ENCODE data around the gene AQP12B.

GRCh38 chr2:240635121-240635997 lies 47.3 kb downstream of the AQP12B start:
- TF ChIP-seq CTCF (IDR thresholded peaks at IDR 0.05; ENCODE audit: poor library complexity, severe bottlenecking) (no peak), POLR2AphosphoS5 (IDR thresholded peaks at IDR 0.05) (no peak), EZH2 (IDR thresholded peaks at IDR 0.05; ENCODE audit: borderline replicate concordance, insufficient read depth, low read length, poor library complexity, severe bottlenecking) (no peak), SMC3 (conservative IDR thresholded peaks at IDR 0.05; ENCODE audit: poor library complexity) (no peak), EP300 (conservative IDR thresholded peaks at IDR 0.05; ENCODE audit: poor library complexity, severe bottlenecking) (no peak), TAF1 (IDR thresholded peaks at IDR 0.05; ENCODE audit: low read depth) (no peak), MXI1 (conservative IDR thresholded peaks at IDR 0.05; ENCODE audit: poor library complexity, severe bottlenecking) (no peak)
